Measurements from ENCODE around the gene MRGPRF.

The MRGPRF gene

GRCh38 chr11:69013009-69013951, at the start of gene MRGPRF:
Gene MRGPRF, minus strand, starts transcription at chr11:69013246. Its CDS starts 3,345 bp downstream, at chr11:69009901.
- no peak for DNase-seq (ENCODE audit: low read depth)

- DNase-seq (ENCODE audit: low read depth) = no peak
Measured at GRCh38 chr11:69062169-69062855, 49.3 kb upstream of the MRGPRF start.

- no peak for DNase-seq (ENCODE audit: low read depth)
Measured at GRCh38 chr11:69061713-69062053, 48.6 kb upstream of the MRGPRF start.

- no peak for DNase-seq (ENCODE audit: low read depth)
Measured at GRCh38 chr11:69060806-69061712, 48.0 kb upstream of the MRGPRF start.

- DNase-seq (ENCODE audit: low read depth) = no peak
Measured at GRCh38 chr11:69059985-69060384, 46.9 kb upstream of the MRGPRF start.

GRCh38 chr11:69059429-69059828, 46.4 kb upstream of the MRGPRF start:
- DNase-seq (ENCODE audit: low read depth) = no peak

- no peak for DNase-seq (ENCODE audit: low read depth)
Measured at GRCh38 chr11:69058511-69059270, 45.6 kb upstream of the MRGPRF start.

GRCh38 chr11:69057801-69058200, 44.8 kb upstream of the MRGPRF start:
- DNase-seq (ENCODE audit: low read depth) = no peak

GRCh38 chr11:69057236-69057635, 44.2 kb upstream of the MRGPRF start:
- DNase-seq (ENCODE audit: low read depth) = no peak

GRCh38 chr11:69055598-69056516, 42.8 kb upstream of the MRGPRF start:
- no peak for DNase-seq (ENCODE audit: low read depth)

GRCh38 chr11:69055212-69055586, 42.2 kb upstream of the MRGPRF start:
- no peak for DNase-seq (ENCODE audit: low read depth)

GRCh38 chr11:69054397-69055211, 41.6 kb upstream of the MRGPRF start:
- DNase-seq (ENCODE audit: low read depth) = no peak

- no peak for DNase-seq (ENCODE audit: low read depth)
Measured at GRCh38 chr11:69053546-69054396, 40.7 kb upstream of the MRGPRF start.

- DNase-seq (ENCODE audit: low read depth) = no peak
Measured at GRCh38 chr11:69053169-69053477, 40.1 kb upstream of the MRGPRF start.

GRCh38 chr11:69052343-69053168, 39.5 kb upstream of the MRGPRF start:
- DNase-seq (ENCODE audit: low read depth) = no peak

- no peak for DNase-seq (ENCODE audit: low read depth)
Measured at GRCh38 chr11:69051381-69052342, 38.6 kb upstream of the MRGPRF start.

Data from stimulated activated CD8-positive, alpha-beta memory T cell treated with anti-CD3 and anti-CD28 coated beads, Interleukin-7, amount 100 ng/mL, for 24 hours (primary cell).